GM19467 (cell line): ENCODE data around the gene SURF2.
A peak's percentile ranks its signal among the peaks of the same experiment; 100 is the strongest.
"Not testable (repeated sequence)": the region's sequence is repeated elsewhere in the genome, so short reads cannot be mapped to it uniquely, and the experiment has no call there.

Experiments
- ATAC-seq: cut with Tn5 transposase; IDR thresholded peaks from one replicate; pipeline ENCODE4 v1.9.1; 2021; ENCODE audit warnings: mild to moderate bottlenecking, moderate library complexity; ENCODE audit not compliant: unreplicated experiment

The SURF2 gene

GRCh38 chr9:133356391-133357091, at the start of gene SURF2, which contains the start of gene SURF1:
SURF2 (plus strand) TSS chr9:133356550; CDS start chr9:133356593, 43 bp downstream.
SURF1 (minus strand) TSS chr9:133356487; CDS start chr9:133356453, 34 bp downstream.
- ATAC-seq: peak; percentile 43

- no peak for ATAC-seq
Measured at GRCh38 chr9:133307301-133307700, 49.0 kb upstream of the SURF2 start.

- ATAC-seq: no peak
Measured at GRCh38 chr9:133309608-133310007, 46.7 kb upstream of the SURF2 start.

- ATAC-seq: no peak
Measured at GRCh38 chr9:133315997-133316396, 40.4 kb upstream of the SURF2 start.

- not testable (repeated sequence) for ATAC-seq
Measured at GRCh38 chr9:133317551-133317950, 38.8 kb upstream of the SURF2 start.

GRCh38 chr9:133320421-133320881, 35.9 kb upstream of the SURF2 start:
- no peak for ATAC-seq

- no peak for ATAC-seq
Measured at GRCh38 chr9:133321411-133321935, 34.9 kb upstream of the SURF2 start.

GRCh38 chr9:133322701-133323100, 33.6 kb upstream of the SURF2 start:
- no peak for ATAC-seq

- ATAC-seq: no peak
Measured at GRCh38 chr9:133323211-133323610, 33.1 kb upstream of the SURF2 start.

GRCh38 chr9:133323991-133324703, 32.2 kb upstream of the SURF2 start:
- ATAC-seq: no peak

GRCh38 chr9:133327021-133327420, 29.3 kb upstream of the SURF2 start:
- ATAC-seq: not testable (repeated sequence)

- ATAC-seq: no peak
Measured at GRCh38 chr9:133327834-133328484, 28.4 kb upstream of the SURF2 start.

- ATAC-seq: not testable (repeated sequence)
Measured at GRCh38 chr9:133329306-133330156, 26.8 kb upstream of the SURF2 start.

- ATAC-seq: no peak
Measured at GRCh38 chr9:133331221-133331620, 25.1 kb upstream of the SURF2 start.

- ATAC-seq: no peak
Measured at GRCh38 chr9:133331641-133332380, 24.5 kb upstream of the SURF2 start.

- ATAC-seq: no peak
Measured at GRCh38 chr9:133332381-133332730, 24.0 kb upstream of the SURF2 start.

GRCh38 chr9:133333011-133333410, 23.3 kb upstream of the SURF2 start:
- ATAC-seq: no peak

- ATAC-seq: no peak
Measured at GRCh38 chr9:133333566-133333965, 22.8 kb upstream of the SURF2 start.

- ATAC-seq: no peak
Measured at GRCh38 chr9:133334161-133334560, 22.2 kb upstream of the SURF2 start.

GRCh38 chr9:133334888-133335287, 21.5 kb upstream of the SURF2 start:
- not testable (repeated sequence) for ATAC-seq
